Measurements from ENCODE around the gene SLC6A12.

DNA sequence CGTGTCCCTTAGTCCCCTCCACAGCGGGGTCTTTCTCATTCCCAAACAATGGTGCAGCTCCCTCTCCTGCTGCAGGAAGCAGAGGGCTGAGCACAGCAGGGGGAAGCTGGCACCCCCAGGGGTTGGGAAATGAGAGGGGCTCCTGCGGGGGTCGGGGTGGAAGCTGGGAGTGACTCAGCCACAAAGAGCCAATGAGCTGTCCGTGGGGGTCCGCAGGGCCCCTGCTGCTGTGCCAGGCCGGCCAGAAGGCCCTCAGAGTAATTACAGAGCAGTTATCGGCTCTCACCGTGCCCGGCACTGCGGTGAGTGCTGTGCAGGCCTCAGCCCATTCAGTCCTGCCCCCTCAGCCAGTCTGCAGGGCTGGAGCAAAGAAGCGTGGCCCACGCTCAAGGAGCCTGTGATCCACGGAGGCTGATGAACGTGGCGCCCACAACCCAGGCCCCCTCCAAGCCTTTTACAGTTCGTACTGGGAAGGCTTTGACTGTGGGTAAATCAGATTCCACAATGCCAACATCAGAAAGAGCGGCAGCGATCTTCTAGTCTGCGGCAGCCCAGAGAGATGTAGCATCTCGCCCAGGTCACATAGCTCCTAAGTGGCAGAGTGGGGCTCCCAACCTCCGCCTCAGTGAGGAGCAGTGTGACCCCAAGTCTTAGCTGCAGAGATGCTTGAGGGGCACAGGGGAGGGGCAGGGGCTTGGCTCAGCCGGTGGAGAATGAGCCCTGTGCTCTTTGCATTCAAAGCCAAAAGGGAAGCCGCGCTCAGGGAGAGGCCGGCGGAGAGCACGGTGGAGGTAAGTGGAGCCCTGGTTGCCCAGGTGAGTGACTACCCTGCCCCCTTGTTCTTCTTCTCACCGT, 43.4 kb downstream of the SLC6A12 start:
- TF ChIP-seq, protein P1, sequence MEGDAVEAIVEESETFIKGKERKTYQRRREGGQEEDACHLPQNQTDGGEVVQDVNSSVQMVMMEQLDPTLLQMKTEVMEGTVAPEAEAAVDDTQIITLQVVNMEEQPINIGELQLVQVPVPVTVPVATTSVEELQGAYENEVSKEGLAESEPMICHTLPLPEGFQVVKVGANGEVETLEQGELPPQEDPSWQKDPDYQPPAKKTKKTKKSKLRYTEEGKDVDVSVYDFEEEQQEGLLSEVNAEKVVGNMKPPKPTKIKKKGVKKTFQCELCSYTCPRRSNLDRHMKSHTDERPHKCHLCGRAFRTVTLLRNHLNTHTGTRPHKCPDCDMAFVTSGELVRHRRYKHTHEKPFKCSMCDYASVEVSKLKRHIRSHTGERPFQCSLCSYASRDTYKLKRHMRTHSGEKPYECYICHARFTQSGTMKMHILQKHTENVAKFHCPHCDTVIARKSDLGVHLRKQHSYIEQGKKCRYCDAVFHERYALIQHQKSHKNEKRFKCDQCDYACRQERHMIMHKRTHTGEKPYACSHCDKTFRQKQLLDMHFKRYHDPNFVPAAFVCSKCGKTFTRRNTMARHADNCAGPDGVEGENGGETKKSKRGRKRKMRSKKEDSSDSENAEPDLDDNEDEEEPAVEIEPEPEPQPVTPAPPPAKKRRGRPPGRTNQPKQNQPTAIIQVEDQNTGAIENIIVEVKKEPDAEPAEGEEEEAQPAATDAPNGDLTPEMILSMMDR (IDR thresholded peaks at IDR 0.05), result no peak
- TF ChIP-seq POLR2A (IDR thresholded peaks at IDR 0.05), result no peak
- no peak for TF ChIP-seq POLR2AphosphoS5 (IDR thresholded peaks at IDR 0.05; ENCODE audit: insufficient read depth in 1 of 2, low read depth in 1 of 2)

All from vagina (tissue), 2 donors.